OCI-LY7 (cell line): ENCODE data around the gene LRCOL1. TPM values are rescaled to one million over a fixed set of nuclear protein-coding genes. Genes with fewer than 3 reads are reported as not detected.

Experiments used
- BruUV-seq: library from RNA; stranded (reverse); fragments of 400-500 nt; replicated peaks from 2 replicates; lab custom pipeline; 2021; lab: Mats Ljungman, UMichigan
- CTCF ChIA-PET: fragments of 300-600 bp; sonication (Branson Sonifier 250); formaldehyde crosslinking; loops from one replicate; lab custom pipeline; 2022; ENCODE audit warnings: antibody characterized with exemption; ENCODE audit not compliant: unreplicated experiment; lab: Charles Lee
- POLR2A ChIA-PET: fragments of 300-600 bp; sonication (Branson Sonifier 250); formaldehyde crosslinking; loops from one replicate; lab custom pipeline; 2022; ENCODE audit warnings: antibody characterized with exemption; lab: Charles Lee
- DNase-seq: peaks from one replicate; pipeline ENCODE4 v3.0.0-alpha.2; 2015; ENCODE audit warnings: low spot score
- H2AFZ ChIP-seq: fragments of 200-600 bp; sonication (generic), shearing (Covaris generic); 2 replicates; pipeline ENCODE4 v1.6.1; 2014; ENCODE audit warnings: mild to moderate bottlenecking, antibody characterized with exemption, low read length, moderate library complexity
- H3K27ac ChIP-seq: fragments of 200-600 bp; sonication (generic); 2 replicates; pipeline ENCODE4 v1.5.1; 2014; ENCODE audit warnings: mixed run types, low read depth, mild to moderate bottlenecking, moderate library complexity, low read length, inconsistent platforms; ENCODE audit not compliant: poor library complexity, severe bottlenecking
- H3K36me3 ChIP-seq: fragments of 200-600 bp; sonication (generic); 2 replicates; pipeline ENCODE4 v1.6.1; 2014; ENCODE audit warnings: mild to moderate bottlenecking, antibody characterized with exemption, low read length, moderate library complexity, mixed read lengths; ENCODE audit not compliant: insufficient read depth
- H3K4me1 ChIP-seq: fragments of 200-600 bp; sonication (generic); 2 replicates; pipeline ENCODE4 v1.5.1; 2014; ENCODE audit warnings: mild to moderate bottlenecking, low read length; ENCODE audit not compliant: insufficient read depth, poor library complexity, severe bottlenecking
- H3K4me2 ChIP-seq: fragments of 200-600 bp; sonication (generic); 2 replicates; pipeline ENCODE4 v1.6.1; 2014; ENCODE audit warnings: mild to moderate bottlenecking, low read length
- H3K4me3 ChIP-seq: fragments of 200-600 bp; sonication (generic); 2 replicates; pipeline ENCODE4 v1.5.1; 2014; ENCODE audit warnings: mild to moderate bottlenecking, low read depth, low read length; ENCODE audit not compliant: poor library complexity, severe bottlenecking
- H3K79me2 ChIP-seq: fragments of 200-600 bp; sonication (generic); 2 replicates; pipeline ENCODE4 v1.6.1; 2016; ENCODE audit warnings: low read depth, mild to moderate bottlenecking, low read length, moderate library complexity, mixed read lengths; ENCODE audit not compliant: insufficient read depth
- H3K9me2 ChIP-seq: fragments of 200-600 bp; sonication (generic); 2 replicates; pipeline ENCODE4 v1.6.1; 2016; ENCODE audit warnings: mild to moderate bottlenecking, low read length, mixed read lengths; ENCODE audit not compliant: insufficient read depth
- H3K9me3 ChIP-seq: fragments of 200-600 bp; sonication (generic); 2 replicates; pipeline ENCODE4 v1.6.1; 2014; ENCODE audit warnings: mild to moderate bottlenecking, mixed run types, low read length, mixed read lengths
- H4K20me1 ChIP-seq: fragments of 200-600 bp; sonication (generic); 2 replicates; pipeline ENCODE4 v1.6.1; 2014; ENCODE audit warnings: mild to moderate bottlenecking, antibody characterized with exemption, low read length, moderate library complexity, mixed read lengths; ENCODE audit not compliant: insufficient read depth
- CTCF ChIP-seq: fragments of 200-600 bp; sonication (generic); conservative IDR thresholded peaks from 2 replicates; pipeline ENCODE4 v1.5.1; 2014; ENCODE audit warnings: mild to moderate bottlenecking, antibody characterized with exemption, low read length, moderate library complexity, mixed read lengths
- EZH2phosphoT487 ChIP-seq: fragments of 200-600 bp; sonication (generic); IDR thresholded peaks from 2 replicates; pipeline ENCODE4 v1.6.1; 2018; ENCODE audit warnings: low read depth, borderline replicate concordance, mild to moderate bottlenecking, mixed run types, antibody characterized with exemption, low read length, moderate library complexity, mixed read lengths
- intact Hi-C: fragments of 100-400 bp; cut with micrococcal nuclease; formaldehyde crosslinking; loops from one replicate; pipeline ENCODE4 v1.10.0; 2022; ENCODE audit not compliant: unreplicated experiment
- total RNA-seq, 2 experiments: library from RNA; depleted of rRNA in 1 of 2; stranded (reverse); fragments of >200 nt in 1 of 2; shearing (Covaris generic) in 1 of 2; gene quantifications; 2 replicates each; pipeline ENCODE4 v1.2.3, GENCODE V29; 2014 to 2022

Gene LRCOL1
- total RNA-seq, 2 experiments from 2014 or later: not detected

- H3K4me1 ChIP-seq: no peaks in the 10 kb centered on the region
- no TSS peak for BruUV-seq
- ChIA-PET POLR2A (interaction anchor here (0.6 kb wide), 1 partner anchor 18 kb away, joined by 3 read pairs; no protein-coding TSS in a partner anchor), CTCF (interaction anchor here (0.5 to 1.1 kb wide), 2 partner anchors 34 to 160 kb away, joined by 3 read pairs; no protein-coding TSS in a partner anchor)
- no peaks in the 10 kb centered on the region for H3K9me2 ChIP-seq
- no peak for TF ChIP-seq CTCF
- TF ChIP-seq EZH2phosphoT487: no peak
- intact Hi-C loops: no loop called here
- H2AFZ ChIP-seq: no peak overlapping the region
- no peaks in the 10 kb centered on the region for H4K20me1 ChIP-seq
- no peak overlapping the region for H3K27ac ChIP-seq
- no peaks in the 10 kb centered on the region for H3K36me3 ChIP-seq
- H3K4me3 ChIP-seq: no peak overlapping the region
- H3K79me2 ChIP-seq: no peaks in the 10 kb centered on the region
- no peak overlapping the region for H3K4me2 ChIP-seq
- H3K9me3 ChIP-seq: no peaks in the 10 kb centered on the region
- DNase-seq: no peak
Observed at GRCh38 chr12:132604151-132604618, 6.2 kb downstream of the LRCOL1 start.

- Histone ChIP-seq H3K4me1 (no peaks in the 10 kb centered on the region), H3K27ac (no peak overlapping the region), H3K4me3 (no peak overlapping the region), H3K36me3 (no peaks in the 10 kb centered on the region), H3K9me3 (no peaks in the 10 kb centered on the region), H3K9me2 (no peaks in the 10 kb centered on the region), H4K20me1 (no peaks in the 10 kb centered on the region), H3K4me2 (no peak overlapping the region), H3K79me2 (no peaks in the 10 kb centered on the region), H2AFZ (no peak overlapping the region)
- POLR2A ChIA-PET: interaction anchor here (0.6 kb wide), 2 partner anchors 19 to 545 kb away, joined by 3 read pairs; no protein-coding TSS in a partner anchor
- DNase-seq: no peak
- CTCF ChIA-PET: interaction anchor here (1.1 kb wide), 1 partner anchor 35 kb away, joined by 3 read pairs; no protein-coding TSS in a partner anchor
- no peak for TF ChIP-seq EZH2phosphoT487
- BruUV-seq: no TSS peak
- intact Hi-C loops: no loop called here
Observed at GRCh38 chr12:132603240-132604150, 6.9 kb downstream of the LRCOL1 start.

DNA sequence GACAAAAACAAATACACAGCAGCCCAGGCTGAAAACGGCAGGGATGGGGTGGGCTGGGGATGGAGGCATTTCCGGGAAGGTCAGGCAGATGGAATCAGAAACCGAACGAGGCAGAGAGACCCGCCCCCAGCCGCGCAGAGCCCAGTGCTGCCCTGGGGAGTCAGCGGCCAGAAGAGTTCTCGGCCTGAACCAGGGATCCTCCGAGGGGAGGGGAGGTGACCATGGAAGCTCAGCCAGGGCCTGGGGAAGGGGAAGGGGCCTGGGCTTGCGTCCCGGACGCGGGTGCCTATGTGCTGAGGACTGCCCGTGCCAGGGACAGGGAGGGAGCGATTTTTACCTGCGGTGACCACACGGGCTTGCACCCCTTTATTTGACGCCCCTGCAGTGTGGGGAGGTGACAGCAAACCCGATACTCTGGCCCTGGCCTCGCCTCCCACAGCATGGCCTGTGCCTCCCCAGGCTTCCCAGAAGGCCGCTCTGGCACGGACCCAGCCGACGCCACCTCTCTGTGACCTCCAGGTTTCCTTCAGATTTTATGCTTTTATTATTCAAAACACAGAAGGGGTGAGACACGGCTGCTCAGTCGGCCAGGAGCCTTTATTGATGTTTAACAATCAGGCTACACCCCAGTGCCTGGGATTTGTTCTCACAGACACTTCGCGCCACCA lies 7.7 kb downstream of the LRCOL1 start:
- ChIA-PET POLR2A (interaction anchor here (0.6 kb wide), 1 partner anchor 546 kb away, joined by 3 read pairs; no protein-coding TSS in a partner anchor), CTCF (no interaction called here)
- BruUV-seq: no TSS peak
- no peak overlapping the region for H3K27ac ChIP-seq
- no peak overlapping the region for H3K4me3 ChIP-seq
- H4K20me1 ChIP-seq: no peaks in the 10 kb centered on the region
- no peaks in the 10 kb centered on the region for H3K79me2 ChIP-seq
- intact Hi-C loops: no loop called here
- no peak for DNase-seq
- H3K36me3 ChIP-seq: no peaks in the 10 kb centered on the region
- no peak overlapping the region for H3K4me2 ChIP-seq
- no peaks in the 10 kb centered on the region for H3K9me3 ChIP-seq
- TF ChIP-seq CTCF: no peak
- no peak for TF ChIP-seq EZH2phosphoT487
- H3K4me1 ChIP-seq: no peaks in the 10 kb centered on the region
- H3K9me2 ChIP-seq: no peaks in the 10 kb centered on the region
- no peak overlapping the region for H2AFZ ChIP-seq
